Esophagus squamous epithelium (tissue), 4 donors: ENCODE data around the gene RCCD1.

Experiments used
- CTCF ChIP-seq, 6 experiments: fragments of 450-650 bp in 4 of 6; fragments of 200-600 bp in 2 of 6; sonication (generic) in 2 of 6; IDR thresholded peaks; one replicate each; pipeline ENCODE4 v1.5.1; 2016 to 2019; ENCODE audit warnings: antibody characterized with exemption in 6 of 6, mild to moderate bottlenecking in 4 of 6, moderate library complexity in 4 of 6
- POLR2A ChIP-seq, 4 donors: fragments of 450-650 bp; IDR thresholded peaks; one replicate each; pipeline ENCODE4 v1.6.1; 2017; ENCODE audit warnings: antibody characterized with exemption in 4 of 4, mild to moderate bottlenecking in 4 of 4, moderate library complexity in 3 of 4

- no peak for TF ChIP-seq CTCF (IDR thresholded peaks at IDR 0.05)
- no peak for TF ChIP-seq POLR2A (IDR thresholded peaks at IDR 0.05)
These were observed 27.5 kb downstream of the RCCD1 start for GRCh38 chr15:90982135-90982534.
